ENCODE measurements around the gene MYO6.
"Not testable (repeated sequence)": the region's sequence is repeated elsewhere in the genome, so short reads cannot be mapped to it uniquely, and the experiment has no call there.

MYO6 gene

DNA sequence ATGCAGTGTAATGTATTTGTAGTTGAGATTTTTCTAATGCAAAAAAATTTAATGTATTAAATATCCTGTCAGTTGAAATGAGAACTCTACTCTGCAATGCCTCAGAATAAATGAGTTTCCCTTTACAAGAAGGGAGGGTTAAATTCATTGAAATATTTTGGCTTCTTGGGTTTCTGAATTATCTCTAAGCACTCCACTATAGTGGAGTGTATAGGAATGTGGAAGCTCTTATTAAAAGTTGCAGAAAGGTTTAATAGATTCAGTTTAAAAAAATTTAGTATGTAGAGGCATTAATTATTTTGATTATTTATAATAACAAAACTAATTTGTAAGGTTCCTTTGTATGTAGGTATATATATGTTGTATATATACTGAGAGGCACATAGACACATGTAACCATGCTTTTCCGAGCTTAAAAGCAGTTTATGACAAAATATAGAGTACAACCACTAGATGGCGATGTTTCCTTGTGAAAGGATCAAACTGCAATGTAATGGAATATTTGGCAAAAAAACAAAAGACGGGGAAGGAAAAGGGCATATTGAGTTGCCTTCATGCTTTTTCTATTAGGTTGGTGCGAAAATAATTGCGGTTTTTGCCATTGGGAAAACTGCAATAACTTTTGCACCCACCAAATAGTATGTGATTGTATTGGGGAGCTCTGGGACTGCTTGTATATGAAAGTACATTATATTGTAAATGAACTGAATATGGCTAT lies 144.2 kb downstream of the MYO6 start:
- DNase-seq (ENCODE audit: low spot score) = peak; percentile 27

DNA sequence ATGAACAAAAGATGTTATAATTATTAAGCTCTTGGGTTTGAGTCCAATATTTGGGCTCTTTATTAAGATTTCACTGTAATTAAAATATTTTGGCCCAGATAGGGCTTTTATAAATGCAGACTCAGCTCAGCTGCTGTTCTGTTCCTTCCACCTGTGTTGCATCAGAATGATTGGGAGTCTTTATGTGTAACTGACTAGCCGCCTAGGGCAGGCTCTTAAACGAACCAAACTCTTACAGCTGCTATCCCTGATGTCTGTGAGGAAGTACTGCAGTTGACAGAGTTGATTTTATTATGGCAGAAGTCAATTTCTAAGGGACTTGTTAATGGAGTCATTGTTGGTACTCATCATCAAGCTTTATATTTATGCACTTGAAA lies 144.7 kb downstream of the MYO6 start:
- no peak for DNase-seq (ENCODE audit: low spot score)

DNA sequence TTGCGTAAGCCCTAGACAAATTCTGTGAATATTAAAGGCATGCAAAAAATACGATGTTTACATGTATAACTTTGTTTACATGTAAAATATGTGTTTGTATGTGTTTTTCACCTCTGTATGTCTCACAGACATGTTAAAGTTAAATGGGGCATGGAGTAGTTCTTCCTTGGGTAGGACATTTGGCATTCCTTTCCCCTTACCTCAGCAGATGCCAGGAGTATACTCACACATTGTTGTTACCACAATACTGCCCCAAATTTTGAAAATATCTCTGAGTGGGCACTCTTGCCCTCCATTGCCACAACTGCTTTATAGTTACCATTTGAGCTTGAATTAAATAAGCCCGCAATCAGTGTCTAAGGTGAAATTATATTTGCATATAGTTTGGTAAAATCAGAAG lies 147.5 kb downstream of the MYO6 start:
- DNase-seq (ENCODE audit: low spot score) = no peak

DNA sequence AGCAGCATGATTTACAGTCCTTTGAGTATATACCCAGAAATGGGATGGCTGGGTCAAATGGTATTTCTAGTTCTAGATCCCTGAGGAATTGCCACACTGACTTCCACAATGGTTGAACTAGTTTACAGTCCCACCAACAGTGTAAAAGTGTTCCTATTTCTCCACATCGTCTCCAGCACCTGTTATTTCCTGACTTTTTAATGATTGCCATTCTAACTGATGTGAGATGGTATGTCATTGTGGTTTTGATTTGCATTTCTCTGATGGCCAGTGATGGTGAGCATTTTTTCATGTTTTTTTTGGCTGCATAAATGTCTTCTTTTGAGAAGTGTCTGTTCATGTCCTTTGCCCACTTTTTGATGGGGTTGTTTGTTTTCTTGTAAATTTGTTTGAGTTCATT lies 151.2 kb downstream of the MYO6 start:
- DNase-seq (ENCODE audit: low spot score) = not testable (repeated sequence)

DNA sequence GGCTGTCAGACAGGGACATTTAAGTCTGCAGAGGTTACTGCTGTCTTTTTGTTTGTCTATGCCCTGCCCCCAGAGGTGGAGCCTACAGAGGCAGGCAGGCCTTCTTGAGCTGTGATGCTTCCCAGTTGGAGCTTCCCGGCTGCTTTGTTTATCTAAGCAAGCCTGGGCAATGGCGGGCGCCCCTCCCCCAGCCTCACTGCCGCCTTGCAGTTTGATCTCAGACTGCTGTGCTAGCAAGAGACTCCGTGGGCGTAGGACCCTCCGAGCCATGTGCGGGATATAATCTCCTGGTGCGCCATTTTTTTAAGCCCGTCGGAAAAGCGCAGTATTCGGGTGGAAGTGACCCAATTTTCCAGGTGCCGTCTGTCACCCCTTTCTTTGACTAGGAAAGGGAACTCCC lies 156.1 kb downstream of the MYO6 start:
- DNase-seq (ENCODE audit: low spot score) = not testable (repeated sequence)

DNA sequence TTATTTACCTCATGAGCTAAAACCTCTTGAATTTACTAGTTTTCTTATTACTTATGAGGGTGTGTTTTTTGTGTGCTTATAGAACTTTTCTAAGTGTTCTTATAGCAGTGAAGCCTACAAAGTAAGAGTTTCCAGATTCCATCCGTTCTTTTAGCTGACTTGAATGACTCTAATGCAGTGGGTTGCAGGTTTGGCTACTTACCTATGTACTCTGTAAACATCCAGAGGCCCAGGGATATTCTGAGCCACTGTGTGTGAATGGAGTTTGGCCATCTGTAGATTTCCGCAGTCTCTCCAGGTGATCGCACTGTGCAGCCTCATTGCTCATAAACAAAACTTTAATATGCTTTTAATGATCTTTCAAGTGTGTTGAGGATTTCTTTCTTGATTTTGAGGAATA lies 157.8 kb downstream of the MYO6 start:
- no peak for DNase-seq (ENCODE audit: low spot score)

DNA sequence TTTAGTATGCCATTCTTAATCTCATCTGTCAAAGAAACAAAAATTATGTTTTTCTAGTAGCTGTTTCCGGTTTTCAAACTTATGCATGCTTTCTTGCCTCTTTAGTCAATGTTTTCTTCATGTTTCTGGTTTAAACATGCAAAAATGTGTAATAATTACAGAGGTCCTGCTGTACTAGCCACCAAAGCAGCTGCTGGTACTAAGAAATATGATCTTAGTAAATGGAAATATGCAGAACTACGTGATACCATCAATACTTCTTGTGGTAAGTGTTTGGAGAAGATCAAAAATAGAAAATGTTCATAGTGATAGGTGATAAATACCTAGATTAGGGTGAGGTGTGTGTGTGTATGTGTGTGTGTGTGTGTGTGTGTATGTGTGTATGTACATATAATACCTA lies 158.4 kb downstream of the MYO6 start:
- no peak for DNase-seq (ENCODE audit: low spot score)

DNA sequence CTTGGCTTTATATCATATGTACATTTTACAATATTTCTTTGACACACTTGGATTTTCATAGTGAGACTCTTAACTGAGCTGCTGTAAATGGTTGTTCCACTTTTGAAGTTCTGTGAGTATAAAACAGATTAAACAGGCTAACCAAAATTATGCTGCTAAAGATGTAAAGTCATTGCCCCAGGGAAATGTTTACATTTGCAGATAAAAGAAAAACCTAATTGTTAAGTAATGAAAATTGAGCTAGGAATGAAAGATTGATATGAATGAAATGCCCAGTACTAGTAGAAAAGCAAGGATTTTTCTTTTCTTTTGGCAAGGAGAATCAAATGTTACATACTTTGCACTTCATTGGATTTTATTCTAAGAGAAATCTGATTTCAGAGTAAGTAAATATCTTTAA lies 164.0 kb downstream of the MYO6 start:
- no peak for DNase-seq (ENCODE audit: low spot score)

DNA sequence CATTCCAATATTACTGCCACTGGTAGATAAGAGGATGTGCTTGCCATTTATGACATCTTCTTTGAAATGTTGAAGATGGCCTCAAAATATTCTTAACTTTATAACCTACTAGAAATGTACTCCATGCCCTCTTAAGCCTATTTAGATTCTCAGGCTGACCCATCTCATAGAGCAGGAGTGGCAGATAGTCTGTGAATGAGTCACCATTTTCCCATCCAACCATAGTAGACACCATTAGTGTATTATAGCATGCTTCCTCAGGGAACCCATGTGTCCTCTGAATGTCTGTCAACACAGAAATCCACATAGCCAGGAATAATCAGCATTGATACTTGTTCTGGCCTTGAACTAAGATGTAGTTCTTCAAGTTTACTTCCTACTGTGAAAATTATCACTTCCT lies 173.2 kb downstream of the MYO6 start:
- DNase-seq (ENCODE audit: low spot score) = peak; percentile 7

DNA sequence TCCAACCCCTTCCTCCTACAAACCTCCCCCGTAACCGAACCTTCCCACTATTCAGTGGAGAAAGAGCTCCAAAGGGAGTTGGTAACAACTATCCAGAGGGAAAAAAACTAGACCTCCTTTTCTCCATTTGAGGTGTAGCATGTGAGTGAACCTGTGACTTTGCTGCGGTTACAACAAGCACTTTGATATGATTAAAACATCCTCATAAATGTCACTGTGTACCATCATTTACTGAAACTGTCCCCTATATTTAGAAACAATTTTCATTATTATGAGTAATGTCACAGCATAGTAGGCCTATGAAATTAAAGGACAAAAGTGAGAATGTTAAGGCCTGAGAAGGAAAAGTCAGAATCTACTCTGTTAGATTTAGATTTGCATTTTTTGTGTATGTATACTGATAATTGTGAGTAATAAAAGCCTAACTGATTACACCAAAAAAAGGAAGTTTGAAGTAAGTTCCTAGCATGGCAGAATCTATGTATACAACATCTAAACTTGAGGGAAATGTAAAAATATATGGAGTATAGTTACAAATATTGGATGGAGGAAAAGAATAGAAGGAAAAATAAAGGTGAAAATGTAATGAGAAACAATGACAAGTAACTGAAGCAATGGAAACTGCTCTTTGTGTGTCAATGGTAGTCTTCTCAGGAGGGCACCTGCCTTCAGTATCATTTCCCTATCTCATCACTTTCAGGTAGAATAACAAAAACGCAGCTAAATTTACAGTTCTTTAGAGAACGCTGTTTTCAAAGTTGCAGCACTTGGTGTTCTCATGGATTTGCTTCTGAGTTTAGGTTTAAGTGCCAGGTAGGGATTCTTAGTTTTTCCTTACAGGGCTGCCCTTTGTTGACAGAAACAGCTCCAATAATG lies 177.5 kb downstream of the MYO6 start:
- DNase-seq (ENCODE audit: low spot score) = no peak

DNA sequence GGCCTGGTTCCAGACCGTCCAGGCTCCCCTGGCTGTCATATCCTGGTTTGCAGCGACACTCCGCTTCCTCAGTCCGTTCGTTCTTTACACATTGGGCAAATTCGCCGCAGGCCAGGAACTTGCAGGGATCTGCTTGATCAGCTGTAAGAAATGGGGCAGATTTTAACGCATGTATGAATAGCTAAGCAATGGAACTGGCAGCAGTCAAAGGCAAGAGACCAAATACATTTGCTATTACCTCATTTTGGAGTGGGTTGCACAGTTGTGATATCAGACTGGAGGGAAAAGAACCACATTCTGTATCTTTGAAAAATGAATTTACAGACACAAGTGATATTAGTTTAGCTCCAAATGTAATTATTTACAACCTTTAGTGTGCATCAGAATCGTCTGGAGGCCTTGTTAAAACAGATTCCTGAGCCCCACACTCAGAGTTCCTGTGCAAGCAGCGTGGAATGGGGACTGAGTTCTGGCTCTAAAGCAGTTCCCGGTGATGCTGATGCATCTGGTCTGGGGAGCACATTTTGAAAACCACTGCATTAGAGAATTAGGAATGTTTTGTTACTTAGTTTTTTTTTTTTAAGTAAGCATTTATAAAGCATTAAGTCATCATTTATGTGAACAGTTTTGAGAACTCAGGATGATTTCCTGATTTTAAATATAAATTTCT lies 182.1 kb downstream of the MYO6 start:
- DNase-seq (ENCODE audit: low spot score) = no peak

DNA sequence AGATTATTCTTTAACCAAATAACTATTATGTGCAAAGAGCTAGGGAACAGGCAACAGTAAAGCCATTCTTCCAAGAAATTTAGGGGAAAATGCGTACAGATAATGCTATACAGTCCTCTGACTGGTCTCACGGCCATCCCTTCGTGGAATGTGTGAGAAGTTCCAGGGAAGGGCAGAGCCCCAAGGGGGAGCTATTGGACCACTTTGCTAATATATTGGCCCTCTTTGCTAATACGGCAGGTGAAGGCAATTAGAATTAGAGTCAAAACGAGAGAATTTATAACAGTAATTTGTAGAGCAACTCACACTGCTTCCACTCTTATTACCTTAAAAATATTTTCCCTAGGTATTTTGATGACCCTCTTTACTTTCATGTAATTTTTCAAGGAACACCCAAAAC lies 183.0 kb downstream of the MYO6 start:
- DNase-seq (ENCODE audit: low spot score) = no peak

DNA sequence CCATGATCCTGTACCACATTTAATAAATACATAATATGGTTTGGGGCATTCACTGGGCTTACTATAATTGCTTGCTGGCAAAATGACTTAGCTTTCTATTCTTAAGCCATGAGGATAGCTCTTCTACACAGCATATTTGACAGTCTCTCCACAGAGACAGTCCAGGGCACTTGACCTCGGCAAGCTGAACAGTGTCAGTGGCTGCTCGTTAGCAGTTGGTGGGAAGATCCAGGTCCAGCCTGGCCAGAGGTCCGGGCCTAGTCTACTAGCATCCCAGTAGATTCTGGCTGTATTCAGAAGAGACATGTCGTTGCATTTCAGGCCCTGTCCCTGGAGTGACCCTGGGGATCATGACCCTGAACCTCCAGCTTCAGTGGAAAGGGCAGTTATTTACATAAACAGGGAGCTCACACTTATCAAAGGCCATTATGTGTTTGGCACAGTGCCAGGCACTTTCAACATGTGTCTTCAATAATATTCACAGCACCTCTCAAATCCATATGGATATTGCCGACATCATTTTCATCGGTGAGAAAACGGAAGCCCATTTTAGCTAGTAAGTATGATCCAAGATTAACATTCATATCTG lies 184.4 kb downstream of the MYO6 start:
- no peak for DNase-seq (ENCODE audit: low spot score)

DNA sequence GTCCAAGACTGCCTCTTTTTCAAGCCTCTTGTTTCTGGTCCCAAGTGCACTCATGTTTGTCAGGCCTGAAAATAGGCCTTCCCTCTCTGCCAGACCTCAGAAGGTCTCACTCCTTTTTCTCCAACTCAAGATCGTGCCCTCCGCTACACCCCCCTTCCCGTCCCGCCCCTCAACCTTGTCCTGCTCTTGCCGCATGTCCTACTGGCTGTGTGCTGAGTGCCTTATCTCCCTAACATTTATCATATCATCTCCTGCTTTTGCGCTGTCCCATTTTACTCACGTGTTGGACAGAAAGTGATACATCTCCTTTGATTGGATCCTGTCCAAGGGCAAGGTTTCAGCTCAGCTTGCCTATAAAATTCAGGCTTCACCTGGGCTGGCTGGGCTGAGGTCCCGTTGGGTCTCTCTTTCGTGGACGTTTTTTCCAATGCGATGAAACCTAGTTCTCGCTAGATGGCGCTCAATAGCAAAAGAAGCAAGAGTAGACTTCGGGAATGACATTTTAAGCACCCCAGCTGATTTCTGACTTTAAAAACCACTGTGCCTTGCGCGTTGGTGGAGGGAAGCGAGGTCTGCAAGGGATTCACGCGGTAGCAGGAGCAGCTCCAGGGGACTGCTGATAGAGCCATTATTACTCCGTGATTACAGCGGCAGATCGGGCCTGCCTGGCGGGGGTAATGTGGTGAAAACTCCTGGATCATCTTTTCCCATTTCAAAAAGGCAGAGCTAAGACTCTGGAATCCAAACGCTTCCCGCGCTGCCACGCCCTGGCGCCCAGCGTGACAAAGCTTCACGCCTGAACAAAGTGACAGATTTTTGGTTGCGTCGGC lies 185.8 kb downstream of the MYO6 start:
- DNase-seq (ENCODE audit: low spot score) = peak; percentile 64

DNA sequence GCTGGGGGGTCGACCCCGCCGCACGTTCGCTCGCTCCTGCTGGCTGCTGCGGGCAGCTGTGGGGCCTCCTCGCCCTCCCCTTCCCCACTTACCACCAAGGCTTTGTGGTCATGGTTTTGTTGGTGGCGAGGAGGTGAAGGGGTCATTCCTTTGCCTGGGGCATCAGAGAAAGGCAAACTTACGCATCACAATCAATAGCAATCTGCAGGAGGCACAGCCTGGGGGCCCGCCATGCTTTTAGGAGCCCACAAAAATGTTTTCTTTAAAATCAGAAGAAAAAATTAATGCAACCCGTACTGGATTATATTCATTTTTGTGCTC lies 186.4 kb downstream of the MYO6 start:
- no peak for DNase-seq (ENCODE audit: low spot score)

DNA sequence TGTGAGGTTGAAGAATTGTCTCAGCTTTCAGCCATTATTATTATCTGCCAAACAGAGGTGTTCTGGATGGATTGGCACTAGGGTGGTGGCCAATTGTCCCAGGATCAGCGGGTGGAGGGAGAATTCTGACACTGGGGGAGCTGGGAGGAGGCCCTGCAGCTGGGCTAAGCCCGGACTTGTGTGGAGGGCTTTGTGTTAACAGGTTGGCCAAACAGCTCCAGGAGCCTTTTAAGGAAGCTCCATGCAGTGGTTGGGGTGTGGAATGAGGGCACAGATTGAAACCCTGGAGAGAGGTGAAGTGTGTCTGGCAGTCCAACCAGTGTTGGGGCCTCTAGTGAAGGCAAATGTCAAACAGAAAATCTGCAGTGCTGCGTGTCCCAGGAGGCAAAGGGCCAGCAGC lies 187.6 kb downstream of the MYO6 start:
- DNase-seq (ENCODE audit: low spot score) = no peak

DNA sequence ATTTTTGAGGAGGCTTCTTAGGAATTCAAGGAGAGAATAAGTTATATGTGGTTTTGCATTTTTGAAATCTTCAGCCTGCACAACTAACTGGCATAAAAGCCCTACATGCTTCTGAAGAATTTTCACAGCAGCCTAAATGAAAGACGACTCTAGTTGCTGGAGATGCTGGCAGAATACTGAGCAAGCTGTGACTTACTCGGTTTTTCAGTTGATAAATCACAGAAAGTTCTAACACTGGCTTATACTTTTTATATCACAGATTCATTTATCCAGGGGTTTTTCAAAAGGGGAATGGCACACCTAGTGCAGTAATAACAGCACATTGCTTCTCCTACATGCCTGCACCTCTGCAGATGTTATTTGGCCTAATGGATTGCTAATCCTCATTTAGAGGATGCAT lies 188.8 kb downstream of the MYO6 start:
- no peak for DNase-seq (ENCODE audit: low spot score)

DNA sequence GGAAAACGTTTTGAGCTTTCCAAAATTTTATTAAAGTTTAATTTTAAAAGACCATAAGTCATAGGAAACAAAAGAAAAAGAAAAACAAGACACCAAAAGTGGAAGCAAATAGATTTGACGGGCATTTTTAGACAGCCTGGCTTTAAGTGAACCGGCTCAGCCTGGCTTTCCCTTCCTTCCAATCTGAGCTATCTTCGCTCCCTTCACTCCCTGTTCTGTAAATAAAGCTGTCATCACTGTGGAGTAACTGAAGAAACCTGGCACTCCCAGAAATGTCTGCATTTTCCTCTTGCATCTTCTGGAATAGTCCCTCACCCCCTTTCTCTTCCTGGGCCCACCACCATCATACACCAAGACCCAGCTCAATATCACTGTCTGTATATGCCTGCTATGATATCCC lies 191.5 kb downstream of the MYO6 start:
- no peak for DNase-seq (ENCODE audit: low spot score)

DNA sequence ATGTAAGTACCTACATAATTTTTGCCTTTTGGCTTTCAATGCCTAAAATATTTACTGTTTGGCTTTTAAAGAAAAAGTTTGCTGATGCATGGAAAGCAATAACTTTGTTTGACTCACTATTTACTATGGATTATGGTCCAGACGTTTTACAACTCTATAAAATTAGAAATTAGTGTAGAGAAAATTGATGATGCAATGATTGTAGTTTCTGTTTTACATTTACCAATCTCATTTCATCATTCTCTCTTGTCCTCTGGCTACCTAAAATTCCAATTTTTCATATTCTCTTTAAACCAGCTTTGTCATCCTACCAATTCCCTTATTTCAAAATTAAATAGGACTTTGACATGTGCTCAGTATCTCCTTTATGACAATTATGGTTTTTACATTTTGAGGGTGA lies 192.5 kb downstream of the MYO6 start:
- no peak for DNase-seq (ENCODE audit: low spot score)

DNA sequence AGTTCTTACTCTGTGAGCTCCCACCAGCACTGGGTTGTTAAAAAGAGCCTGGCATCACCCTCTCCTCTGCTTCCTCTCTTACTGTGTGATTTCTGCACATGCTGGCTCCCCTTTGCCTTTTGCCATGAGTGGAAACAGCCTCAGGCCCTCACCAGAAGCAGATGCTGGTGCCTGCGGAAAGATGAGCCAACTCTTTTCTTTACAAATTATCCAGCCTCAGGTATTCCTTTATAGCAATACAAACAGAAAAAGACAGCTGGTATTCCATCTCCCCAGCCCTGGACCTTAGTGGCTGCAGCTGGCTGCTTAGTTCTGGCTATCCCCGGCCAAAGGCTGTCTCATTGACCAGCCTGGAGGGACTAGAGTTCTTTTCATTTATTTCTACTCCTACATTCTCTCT lies 194.3 kb downstream of the MYO6 start:
- no peak for DNase-seq (ENCODE audit: low spot score)

DNA sequence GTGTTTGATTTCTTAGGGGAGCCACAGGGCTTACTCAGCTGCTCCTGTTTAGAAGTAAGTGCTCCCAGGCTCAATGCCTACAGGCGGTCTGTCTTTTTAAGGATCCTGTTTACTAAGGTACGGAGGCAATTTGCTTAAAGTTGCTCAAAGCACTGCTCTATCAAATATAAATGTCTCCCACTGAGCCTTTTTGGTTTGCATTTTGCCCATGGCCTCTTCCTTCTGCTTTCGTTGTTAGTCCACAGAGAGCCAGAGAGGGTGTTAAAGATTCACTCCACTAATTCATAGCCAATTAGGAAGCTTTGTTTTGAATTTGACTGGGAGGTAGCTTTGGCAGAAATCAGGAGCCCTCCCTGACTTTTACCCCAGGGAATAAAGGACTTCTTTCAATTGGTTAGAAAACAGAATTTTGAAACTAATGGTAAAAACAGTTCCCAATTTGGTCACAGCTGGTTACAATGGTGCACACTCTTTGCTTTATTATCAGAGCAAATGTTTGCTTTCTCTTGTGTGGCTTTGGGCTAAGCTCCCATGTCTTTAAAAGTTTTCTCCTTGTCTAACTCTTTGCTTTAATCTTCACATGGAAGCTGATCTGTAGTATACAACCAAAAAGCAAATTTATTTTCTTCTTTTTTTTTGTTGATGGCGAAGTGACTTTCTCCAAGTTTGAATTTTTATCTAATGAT lies 197.2 kb downstream of the MYO6 start:
- no peak for DNase-seq (ENCODE audit: low spot score)

Data from LoVo (cell line).